Mesodermal cell (in vitro differentiated cells): ENCODE results near the gene INPP5A.

Experiments used
- H3K27ac ChIP-seq: 2 replicates; pipeline ENCODE4 v1.7.0; 2013; ENCODE audit warnings: mild to moderate bottlenecking, low read depth, low read length, moderate library complexity; ENCODE audit not compliant: severe bottlenecking
- H3K36me3 ChIP-seq: 2 replicates; pipeline ENCODE4 v1.7.1; 2013; ENCODE audit warnings: mild to moderate bottlenecking, low read length, moderate library complexity; ENCODE audit not compliant: control insufficient read depth, insufficient read depth
- H3K4me1 ChIP-seq: one replicate; pipeline ENCODE4 v1.7.1; 2013; ENCODE audit warnings: mild to moderate bottlenecking, low read length; ENCODE audit not compliant: insufficient read depth, control insufficient read depth, poor library complexity, severe bottlenecking
- H3K4me3 ChIP-seq: 2 replicates; pipeline ENCODE4 v1.7.0; 2013; ENCODE audit warnings: low read length, control low read depth, mild to moderate bottlenecking; ENCODE audit not compliant: insufficient read depth, poor library complexity, severe bottlenecking; ENCODE audit errors: extremely low read depth
- H3K9me3 ChIP-seq: 2 replicates; pipeline ENCODE4 v1.7.1; 2013; ENCODE audit warnings: mild to moderate bottlenecking, low read length, moderate library complexity; ENCODE audit not compliant: control insufficient read depth
- WGBS, 2 experiments: methylation state at CpG; one replicate each; pipeline ENCODE4 v1.1.5; 2013; ENCODE audit warnings: missing lambda C conversion rate in 2 of 2; ENCODE audit not compliant: insufficient coverage in 2 of 2; 5-methylcytosine and 5-hydroxymethylcytosine counted together

The INPP5A gene

DNA sequence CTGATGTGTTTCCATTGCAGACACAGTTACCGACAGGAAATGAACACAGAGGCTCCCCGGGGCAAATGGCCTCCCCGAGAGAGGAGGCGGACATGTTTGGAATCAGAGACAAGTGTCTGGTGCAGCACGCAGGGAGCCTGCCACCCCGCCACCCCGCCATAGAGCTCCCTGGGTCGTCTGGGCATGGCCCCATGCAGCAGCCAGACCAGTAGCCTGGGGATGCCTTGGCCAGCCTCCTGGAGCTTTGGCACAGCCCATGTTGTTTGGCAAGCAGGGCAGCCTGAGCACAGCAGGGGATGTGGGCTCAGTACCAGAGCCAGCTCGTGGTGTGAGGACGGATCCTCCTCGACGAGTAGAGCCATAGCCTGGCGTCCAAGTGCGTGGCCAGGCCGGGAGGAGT is 167.6 kb downstream of the INPP5A start:
- 95 to 98% methylated on average over 15 of the region's 15 CpGs for WGBS, 2 experiments
- Histone ChIP-seq H3K36me3 (peaks cover 21% of the 10 kb centered on the region), H3K27ac (no peak overlapping the region), H3K9me3 (peaks cover 16% of the 10 kb centered on the region), H3K4me1 (peaks cover 4% of the 10 kb centered on the region), H3K4me3 (no peak overlapping the region)

DNA sequence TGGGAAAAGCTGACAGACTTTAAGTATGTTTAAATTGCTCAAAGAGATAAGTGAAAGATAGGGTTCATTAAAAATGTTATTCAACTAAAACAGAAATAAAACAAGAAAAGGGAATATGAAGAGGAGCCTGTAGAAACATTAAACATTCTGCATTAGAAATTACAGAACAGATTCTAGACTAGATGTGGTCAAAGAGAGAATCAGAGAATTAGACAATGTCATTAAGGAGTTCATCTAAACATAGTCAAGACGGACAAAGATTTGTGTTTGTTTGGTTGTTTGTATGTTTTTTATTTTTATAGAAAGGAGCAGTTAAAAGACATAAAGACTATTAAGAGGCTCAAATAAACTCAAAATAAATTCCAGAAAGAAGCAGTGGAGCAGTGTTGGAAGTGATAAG is 168.4 kb downstream of the INPP5A start:
- peaks cover 25% of the 10 kb centered on the region for H3K36me3 ChIP-seq
- no peak overlapping the region for H3K4me3 ChIP-seq
- 100% methylated on average over 1 of the region's 1 CpG; no CpG with 5 or more reads in 1 of the 2 experiments for WGBS, 2 experiments
- no peak overlapping the region for H3K27ac ChIP-seq
- no peaks in the 10 kb centered on the region for H3K4me1 ChIP-seq
- peaks cover 16% of the 10 kb centered on the region for H3K9me3 ChIP-seq

DNA sequence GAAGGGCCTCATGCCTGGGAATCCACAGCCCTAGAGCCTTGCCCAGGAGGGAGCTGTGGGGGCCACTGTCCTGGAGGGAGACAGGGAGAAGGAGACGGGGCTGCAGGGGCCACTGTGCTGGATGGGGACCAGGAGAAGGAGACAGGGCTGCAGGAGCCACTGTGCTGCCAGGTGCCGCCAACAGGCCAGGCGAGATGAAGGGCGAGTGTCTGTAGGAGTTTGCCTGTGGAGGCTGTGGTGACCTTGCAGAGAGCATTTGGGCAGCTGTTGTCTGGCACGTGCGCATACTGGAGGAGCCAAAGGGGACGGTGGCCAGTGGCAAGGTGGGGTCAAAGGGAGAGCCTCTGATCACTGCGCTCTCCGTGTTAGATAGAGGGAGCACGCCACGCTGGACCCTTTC is 169.1 kb downstream of the INPP5A start:
- Histone ChIP-seq H3K4me3 (no peak overlapping the region), H3K36me3 (peaks cover 25% of the 10 kb centered on the region), H3K9me3 (peaks cover 16% of the 10 kb centered on the region), H3K4me1 (no peaks in the 10 kb centered on the region), H3K27ac (no peak overlapping the region)
- WGBS, 2 experiments: 98 to 99% methylated on average over 10 to 11 of the region's 11 CpGs

DNA sequence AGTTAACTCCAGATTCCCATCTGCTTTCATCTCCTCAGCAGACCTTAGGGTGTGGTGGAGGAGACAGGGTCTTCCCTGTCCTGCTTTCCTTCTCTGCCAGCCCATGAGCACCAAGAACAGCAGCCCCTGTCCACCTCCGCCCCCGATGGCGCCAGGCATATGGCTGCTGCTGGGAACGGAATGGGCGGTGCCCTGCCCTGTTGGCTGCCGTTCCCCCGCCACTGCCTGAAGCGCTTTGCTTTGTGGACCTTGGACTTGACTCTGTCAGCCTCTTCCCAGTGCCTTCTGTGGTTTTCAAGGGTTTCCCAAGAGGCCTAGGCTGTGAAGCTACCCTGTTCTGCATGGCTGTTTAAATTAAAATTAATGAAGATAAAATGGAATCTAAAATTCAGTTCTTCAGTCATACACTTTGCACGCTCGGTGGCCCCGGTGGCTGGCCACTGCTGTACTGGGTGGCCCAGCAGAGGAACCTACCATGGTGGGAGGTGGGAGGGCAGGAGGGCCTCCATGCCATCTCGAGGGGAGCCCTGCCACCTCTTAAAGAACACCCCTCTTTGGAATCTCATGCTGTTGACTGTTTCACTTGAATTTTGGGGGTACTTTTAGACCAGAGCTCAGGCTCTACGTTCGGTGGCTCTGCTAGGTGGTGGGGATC is 169.7 kb downstream of the INPP5A start:
- WGBS, 2 experiments: 92 to 95% methylated on average over 8 to 11 of the region's 14 CpGs

DNA sequence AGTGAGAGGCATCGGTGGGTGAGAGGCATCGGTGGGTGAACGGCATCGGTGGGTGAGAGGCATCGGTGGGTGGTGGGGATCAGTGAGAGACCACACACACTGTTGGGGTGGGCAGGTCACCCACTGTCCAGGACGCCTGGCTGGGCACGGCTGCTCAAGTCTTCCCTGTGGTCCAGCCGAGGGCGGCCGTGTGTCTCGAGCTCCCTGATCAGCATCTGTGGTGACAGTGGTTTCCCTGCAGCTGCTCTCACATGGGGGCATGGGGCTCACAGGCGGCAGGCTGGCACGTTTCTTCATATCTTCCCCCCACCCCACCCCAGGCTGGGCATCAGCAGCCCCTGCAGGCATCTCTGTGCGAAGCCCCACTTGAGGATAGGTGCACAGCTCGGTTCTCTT is 170.2 kb downstream of the INPP5A start:
- peaks cover 16% of the 10 kb centered on the region for H3K9me3 ChIP-seq
- no peak overlapping the region for H3K4me3 ChIP-seq
- peaks cover 20% of the 10 kb centered on the region for H3K36me3 ChIP-seq
- no peak overlapping the region for H3K27ac ChIP-seq
- H3K4me1 ChIP-seq: no peaks in the 10 kb centered on the region
- 94 to 97% methylated on average over 10 to 14 of the region's 15 CpGs for WGBS, 2 experiments

More for the DNA sequence above, 169.7 kb downstream of the INPP5A start:
- peaks cover 25% of the 10 kb centered on the region for H3K36me3 ChIP-seq
- H3K27ac ChIP-seq: no peak overlapping the region
- H3K4me3 ChIP-seq: no peak overlapping the region
- no peaks in the 10 kb centered on the region for H3K4me1 ChIP-seq
- peaks cover 16% of the 10 kb centered on the region for H3K9me3 ChIP-seq

DNA sequence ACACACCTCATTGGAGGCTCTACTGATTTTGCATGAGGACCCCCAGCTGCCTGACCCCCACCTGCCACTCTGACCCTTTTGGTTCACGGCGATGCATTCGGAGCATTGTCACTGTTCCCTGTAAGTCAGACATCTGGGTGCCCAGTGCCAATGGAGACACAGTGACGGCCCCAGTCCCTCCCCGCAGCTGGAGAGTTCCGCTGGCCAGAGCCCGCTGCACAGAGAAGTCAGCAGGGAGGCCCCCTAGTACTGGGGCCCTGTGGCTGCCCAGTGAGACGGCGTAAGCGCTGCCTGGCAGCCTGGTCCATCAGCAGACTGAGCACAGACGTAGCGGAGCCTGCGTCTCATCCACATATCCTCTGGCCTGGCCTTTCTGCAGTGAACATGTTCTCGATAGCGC is 170.9 kb downstream of the INPP5A start:
- Histone ChIP-seq H3K9me3 (peaks cover 16% of the 10 kb centered on the region), H3K27ac (no peak overlapping the region), H3K4me3 (no peak overlapping the region), H3K4me1 (no peaks in the 10 kb centered on the region), H3K36me3 (peaks cover 19% of the 10 kb centered on the region)
- WGBS, 2 experiments: 88 to 93% methylated on average over 14 to 15 of the region's 15 CpGs

DNA sequence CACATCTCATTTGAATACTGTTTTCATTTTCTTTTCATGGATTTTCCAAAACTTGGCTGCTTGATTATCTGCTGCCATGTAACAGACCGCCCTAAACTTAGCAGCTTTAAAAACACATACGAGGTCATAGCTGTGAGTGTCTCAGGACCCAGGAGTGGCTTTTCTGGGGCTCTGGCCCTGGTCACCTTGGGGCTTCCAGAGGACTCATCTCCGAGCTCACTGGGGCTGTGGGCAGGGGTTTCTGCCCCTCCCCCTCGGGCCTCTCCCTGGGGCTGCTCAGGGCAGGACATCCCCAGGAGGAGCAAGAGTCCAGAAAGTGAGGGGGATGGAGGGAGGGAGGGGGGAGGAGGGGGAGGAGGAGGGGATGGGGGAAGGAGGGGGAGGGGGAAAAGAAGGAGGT is 171.3 kb downstream of the INPP5A start:
- WGBS, 2 experiments: 82 to 100% methylated on average over 2 to 3 of the region's 4 CpGs
- Histone ChIP-seq H3K27ac (no peak overlapping the region), H3K4me1 (no peaks in the 10 kb centered on the region)

DNA sequence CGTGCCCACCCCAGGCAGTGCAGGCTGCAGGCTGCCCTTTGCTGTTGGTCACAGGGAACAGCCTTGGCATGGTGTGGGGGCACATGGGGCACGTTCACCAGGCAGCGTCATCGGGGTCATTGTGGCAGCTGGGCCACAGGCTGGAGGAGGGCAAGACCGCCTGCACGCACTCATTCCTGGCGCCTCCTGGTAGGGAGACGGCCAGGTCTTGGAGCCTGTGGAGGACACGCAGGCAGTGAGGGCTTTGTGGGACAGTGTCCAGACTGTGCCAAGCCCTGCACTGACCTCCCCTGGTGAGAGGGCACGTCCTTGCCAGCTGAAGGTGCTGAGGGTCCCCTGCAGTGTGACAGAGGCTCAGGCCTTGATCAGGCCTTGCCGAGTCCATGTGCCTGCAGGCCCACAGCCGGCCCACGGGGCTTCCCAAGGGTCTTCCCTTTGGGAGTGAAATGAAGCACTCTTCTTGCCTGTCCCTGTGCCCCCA is 171.9 kb downstream of the INPP5A start:
- no peak overlapping the region for H3K27ac ChIP-seq
- 88 to 90% methylated on average over 8 to 13 of the region's 13 CpGs for WGBS, 2 experiments
- H3K4me1 ChIP-seq: no peaks in the 10 kb centered on the region
- peaks cover 16% of the 10 kb centered on the region for H3K9me3 ChIP-seq
- H3K36me3 ChIP-seq: peaks cover 19% of the 10 kb centered on the region
- H3K4me3 ChIP-seq: no peak overlapping the region

More for the DNA sequence above, 171.3 kb downstream of the INPP5A start:
- Histone ChIP-seq H3K4me3 (no peak overlapping the region), H3K9me3 (peaks cover 16% of the 10 kb centered on the region), H3K36me3 (peaks cover 19% of the 10 kb centered on the region)

DNA sequence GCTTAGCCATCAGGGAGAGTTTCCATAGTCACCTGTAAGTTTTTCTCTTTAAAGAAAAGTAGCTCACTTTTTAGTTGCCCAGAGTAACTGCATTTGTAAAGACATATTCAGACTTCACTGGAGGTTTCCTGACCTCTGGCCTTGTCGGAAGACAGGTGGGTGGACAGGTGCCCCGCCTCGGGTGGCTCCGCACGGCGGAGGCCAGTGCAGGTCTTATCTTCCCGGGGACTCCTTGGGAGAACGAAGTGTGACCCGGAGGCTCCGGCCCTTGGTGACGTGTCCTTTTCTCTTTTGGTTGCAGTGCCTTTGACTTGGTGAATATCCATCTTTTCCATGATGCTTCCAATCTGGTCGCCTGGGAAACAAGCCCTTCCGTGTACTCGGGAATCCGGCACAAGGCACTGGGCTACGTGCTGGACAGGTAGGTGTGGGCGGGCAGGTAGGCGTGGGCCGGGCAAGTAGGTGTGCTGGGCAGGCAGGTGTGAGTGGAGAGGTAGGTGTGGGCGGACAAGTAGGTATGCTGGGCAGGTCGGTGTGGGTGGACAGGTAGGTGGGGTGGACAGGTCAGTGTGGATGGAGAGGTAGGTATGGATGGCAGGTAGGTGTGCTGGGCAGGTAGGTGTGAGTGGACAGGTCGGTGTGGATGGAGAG is 172.6 kb downstream of the INPP5A start:
- WGBS, 2 experiments: 95 to 98% methylated on average over 20 to 22 of the region's 22 CpGs
- H3K27ac ChIP-seq: no peak overlapping the region
- H3K36me3 ChIP-seq: peaks cover 18% of the 10 kb centered on the region
- no peaks in the 10 kb centered on the region for H3K4me1 ChIP-seq
- H3K9me3 ChIP-seq: peaks cover 16% of the 10 kb centered on the region
- H3K4me3 ChIP-seq: no peak overlapping the region

DNA sequence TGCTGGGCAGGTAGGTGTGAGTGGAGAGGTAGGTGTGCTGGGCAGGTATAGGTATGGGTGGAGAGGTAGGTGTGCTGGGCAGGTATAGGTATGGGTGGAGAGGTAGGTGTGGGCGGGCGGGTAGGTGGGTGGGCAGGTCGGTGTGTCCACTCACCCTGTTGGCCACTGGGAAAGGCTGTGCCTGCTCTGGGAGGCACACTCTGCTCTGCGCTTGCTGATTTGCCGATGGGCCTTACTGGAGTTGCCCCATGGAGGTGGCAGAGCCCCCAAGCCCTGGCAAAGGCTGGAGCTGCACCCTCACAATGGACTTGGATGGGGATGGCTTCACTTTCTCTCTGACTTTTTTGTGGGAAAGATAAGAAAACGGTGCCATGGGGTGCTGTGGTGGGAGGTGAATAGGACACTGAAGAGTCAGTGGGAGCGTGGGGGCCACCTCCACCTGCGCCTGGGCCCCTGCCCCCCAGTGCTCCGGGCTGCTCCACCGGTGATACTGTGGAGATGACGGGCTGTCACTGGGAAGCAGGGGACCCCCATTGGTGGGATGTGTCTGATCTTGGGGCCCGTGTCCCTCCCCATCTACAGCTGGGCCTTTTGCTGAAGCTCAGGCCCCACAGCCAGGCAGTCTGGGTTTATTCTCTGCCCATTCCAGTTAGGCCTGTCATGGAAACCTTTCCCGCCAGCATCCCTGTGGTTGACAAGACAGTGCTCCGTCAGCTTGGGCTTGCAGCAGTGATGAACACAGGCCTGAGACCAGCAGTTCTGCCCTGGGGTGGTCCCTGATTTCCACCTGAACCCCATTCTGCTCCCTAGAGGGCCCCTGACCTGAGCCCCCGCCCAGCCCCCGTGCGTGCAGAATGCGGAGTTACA is 173.4 kb downstream of the INPP5A start:
- Histone ChIP-seq H3K27ac (no peak overlapping the region), H3K4me3 (no peak overlapping the region), H3K9me3 (peaks cover 8% of the 10 kb centered on the region), H3K4me1 (no peaks in the 10 kb centered on the region), H3K36me3 (peaks cover 13% of the 10 kb centered on the region)
- WGBS, 2 experiments: 96 to 98% methylated on average over 9 to 15 of the region's 18 CpGs
